HG03520 (cell line): ENCODE data around the gene VWA5B1.

Source experiments
- ATAC-seq: cut with Tn5 transposase; IDR thresholded peaks from one replicate; pipeline ENCODE4 v1.9.1; 2021; ENCODE audit warnings: mild to moderate bottlenecking, moderate library complexity; ENCODE audit not compliant: unreplicated experiment

VWA5B1 gene

DNA sequence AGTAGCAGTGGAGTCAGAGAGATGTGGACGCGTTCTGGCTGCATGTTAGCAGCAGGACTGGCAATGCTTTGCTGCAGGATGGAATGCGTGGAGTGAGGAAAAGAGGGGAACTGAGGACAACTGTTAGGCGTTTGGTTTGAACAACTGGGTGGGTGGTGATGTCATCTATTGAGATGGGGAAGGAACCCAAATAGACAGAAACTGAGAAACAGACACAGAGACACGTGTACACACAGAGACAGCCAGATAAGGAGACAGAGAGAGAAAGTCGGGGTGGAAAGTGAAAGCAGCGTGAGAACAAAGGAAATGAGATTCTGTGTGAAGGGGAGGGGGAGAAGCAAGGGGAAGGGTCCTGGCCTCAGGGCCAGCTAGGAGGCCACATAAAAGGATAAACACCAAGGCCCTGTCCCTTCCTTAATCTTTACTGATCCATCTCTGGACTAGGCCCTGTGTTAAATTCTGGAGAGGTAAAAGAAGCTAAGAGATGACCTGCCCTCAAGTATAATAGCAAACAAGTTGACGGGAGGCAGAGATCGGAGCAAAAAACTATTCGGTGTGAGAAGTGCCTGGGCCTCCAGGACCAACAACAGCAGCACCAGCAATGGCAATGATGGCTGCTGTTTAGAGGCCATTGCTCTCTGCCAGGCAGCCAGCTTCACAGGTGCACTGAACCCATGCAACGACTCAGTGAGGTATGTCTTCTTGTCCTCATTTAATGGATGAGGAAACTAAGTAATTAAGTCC lies 31.6 kb downstream of the VWA5B1 start:
- no peak for ATAC-seq

DNA sequence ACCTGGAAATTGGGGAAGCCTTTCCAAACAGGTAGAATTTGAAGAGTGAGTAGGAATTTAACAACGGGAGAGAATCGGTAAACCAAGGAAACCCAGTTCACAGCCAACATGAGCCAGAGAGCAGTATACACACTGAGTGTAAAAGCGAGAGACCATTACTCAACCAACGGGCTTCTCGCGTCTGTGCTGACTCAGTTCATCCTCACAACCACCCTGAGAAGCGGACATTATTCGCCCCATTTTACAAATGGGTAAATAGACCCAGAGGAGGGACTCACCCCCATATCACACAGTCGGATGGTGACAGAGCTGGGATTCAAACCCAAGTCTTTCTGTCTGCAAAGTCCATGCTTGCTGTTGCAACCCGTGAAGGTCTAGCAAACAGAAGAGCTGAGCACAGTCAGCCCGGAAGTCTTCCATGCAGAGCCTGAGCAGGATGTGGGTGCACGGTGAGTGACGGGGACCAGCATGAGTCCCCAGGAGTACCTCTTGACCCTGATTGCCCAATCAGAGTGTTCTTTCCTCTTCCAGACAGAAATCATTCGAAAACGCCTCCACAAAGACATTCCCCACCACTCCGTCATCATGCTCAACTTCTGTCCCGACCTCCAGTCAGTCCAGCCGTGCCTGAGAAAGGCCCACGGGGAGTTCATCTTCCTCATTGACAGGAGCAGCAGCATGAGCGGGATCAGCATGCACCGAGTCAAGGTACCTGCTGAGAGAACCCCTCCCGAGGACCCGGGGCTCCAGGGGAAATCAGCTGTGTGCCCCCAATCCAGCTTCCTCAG lies 32.3 kb downstream of the VWA5B1 start:
- no peak for ATAC-seq

DNA sequence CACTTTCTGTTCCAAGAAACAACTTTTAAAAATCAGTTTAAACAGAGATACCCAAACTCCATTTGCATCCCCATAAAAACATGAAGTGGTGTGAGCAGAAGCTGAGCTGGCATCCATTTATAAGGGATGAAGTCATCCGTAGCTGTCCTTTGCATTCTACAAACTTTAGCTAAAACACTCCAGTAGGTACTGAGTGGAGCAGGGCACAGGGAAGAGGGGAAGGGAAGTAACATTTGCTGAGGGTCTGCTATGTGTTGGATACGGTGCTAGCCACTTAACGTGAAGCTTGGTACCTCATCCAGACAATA lies 32.9 kb downstream of the VWA5B1 start:
- ATAC-seq, result no peak

DNA sequence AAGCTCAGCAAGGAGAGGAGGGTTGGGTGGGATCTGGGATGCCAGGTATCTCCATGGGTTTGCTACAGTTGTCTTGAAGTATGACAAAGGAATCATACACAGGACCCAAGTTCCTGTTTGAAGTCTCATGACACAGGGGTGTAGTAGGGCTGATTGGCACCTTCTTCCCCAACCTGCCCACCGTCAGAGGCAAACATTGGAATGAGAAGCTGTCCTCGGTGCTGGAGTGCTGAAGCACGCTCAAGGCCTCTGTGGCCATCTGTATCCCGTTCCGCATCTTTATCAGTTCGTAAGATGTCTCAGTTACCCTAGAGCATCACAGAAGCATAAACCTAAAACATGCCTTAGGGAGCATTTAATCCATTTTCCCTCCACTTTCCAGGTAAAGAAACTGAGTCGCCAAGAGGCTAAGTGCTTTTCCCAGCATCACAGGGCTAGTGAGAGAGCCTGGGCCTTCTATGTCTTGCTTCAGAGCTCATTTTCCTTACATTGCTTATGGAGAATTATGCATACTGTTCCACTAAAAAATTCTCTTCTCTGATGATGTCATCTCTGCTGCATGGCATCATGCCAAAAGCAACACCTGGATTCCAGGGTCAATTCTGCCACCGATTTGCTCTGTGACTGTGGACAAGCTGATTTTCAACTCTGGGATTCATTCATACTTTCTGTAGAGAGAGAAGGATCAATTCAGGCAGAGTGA lies 34.2 kb downstream of the VWA5B1 start:
- ATAC-seq, result no peak

DNA sequence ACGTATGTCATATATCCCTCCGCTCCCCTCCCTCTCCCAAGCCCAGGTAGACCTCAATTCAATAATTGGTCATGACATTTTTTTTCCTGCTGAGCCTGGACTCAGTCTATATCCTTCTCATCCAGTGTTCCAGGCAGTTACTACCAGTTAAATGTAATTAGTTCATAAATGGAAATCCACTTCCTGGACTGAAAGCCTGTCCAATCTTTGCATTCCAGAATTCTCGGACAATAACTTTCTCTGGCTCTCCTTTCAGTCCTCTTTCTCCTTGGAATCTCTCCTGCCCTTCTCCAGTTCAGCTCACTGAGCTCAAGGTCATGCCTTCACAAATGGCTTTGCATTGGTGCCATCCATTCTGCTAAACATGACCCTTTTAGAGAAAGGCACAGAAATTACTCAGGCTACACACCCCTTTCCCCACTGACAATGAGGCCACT lies 34.8 kb downstream of the VWA5B1 start:
- ATAC-seq, result no peak

DNA sequence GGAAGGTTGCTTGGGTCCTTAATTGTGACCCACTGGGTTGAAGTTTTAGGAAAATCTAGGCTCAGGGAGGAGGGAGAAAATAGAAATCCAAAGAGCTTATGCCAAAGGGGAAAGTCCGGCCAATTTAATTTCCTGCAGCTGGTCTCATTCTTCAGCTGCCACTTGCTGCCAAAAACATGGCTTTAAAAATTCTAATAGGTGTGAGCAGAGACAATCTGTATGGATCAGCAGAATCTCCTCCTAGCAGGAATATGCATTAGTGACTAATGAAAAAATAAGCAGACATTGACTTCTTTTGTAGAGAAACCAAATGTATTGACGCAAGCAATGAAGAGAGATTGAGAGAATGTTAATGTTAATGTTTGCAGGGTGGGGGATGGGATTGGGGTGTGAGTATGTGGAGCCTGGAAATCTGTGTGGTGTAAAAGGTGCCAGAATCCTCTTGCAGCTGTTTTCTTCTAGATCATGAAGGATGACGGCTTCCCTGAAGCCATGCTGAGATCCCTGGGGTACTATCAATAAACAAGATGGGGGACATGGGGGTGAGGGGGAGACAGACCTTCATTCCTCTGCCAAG lies 35.3 kb downstream of the VWA5B1 start:
- no peak for ATAC-seq

DNA sequence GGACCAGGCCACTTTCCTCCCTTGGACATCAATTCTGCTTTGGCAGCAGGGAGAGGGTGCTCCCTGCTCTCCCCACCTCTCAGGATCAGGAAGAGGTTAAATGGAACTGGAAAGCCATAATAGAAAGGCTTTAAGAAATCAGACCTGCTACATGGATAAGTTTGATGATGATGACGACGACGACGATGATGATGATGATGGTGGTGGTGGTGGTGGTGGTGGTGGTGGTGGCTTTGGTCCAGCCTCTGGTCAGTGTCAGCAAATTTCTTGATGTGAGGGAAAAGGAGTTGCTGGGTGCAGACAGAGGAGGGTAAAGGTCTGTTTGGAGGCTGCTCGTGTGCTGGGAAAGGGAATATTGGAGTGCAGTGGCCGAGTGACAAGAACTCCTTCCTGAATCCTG lies 36.8 kb downstream of the VWA5B1 start:
- no peak for ATAC-seq

DNA sequence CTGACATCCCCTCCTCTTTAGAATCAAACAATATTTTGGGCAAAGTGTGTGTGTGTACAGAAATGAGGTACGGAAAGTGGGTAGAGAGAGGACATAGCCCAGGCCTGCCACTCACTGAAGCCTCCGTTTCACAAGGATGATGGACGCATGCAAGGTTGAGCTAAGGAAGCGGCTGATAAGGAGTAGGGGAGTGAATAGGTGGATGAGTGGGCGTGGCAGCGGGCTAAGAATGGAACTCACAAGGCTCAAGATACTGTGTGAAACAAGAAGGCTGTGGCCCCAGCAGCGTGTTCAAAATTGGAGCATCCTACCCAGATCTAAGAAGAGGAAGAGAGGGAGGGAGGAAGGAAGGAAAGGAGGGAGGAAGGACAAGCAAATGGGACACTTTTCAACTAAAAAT lies 37.5 kb downstream of the VWA5B1 start:
- ATAC-seq, result no peak

DNA sequence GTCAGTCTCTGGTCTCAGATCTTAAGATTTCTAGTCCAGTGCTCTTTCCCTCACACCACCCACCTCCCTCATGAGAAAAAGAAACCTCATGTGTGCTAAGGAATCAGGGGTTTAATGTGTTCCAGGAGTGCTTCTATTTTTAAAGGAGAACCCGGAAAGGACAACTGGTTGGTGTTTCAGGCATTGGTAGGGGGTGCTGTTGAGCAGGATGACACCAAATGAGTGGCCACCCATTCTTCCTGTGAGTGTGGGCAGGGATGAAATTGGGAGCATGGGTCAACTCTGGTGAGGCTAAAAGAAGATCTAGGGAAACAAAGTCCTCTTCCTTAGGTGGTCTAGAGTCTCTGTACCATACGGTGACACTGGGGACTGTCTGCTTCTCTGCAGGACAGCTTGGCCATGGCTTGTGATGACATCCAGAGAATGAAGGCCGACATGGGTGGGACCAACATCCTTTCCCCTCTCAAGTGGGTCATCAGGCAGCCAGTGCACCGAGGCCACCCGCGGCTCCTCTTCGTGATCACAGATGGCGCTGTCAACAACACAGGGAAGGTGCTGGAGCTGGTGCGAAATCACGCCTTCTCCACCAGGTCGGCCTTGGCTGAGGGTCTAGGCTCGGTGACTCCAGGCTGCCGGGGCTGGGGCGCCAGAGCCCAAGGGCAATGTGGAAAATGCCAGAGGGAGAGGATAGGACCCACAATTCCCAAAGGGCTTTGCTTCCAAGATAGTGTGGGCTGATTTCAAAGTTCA lies 39.3 kb downstream of the VWA5B1 start:
- ATAC-seq, result no peak

DNA sequence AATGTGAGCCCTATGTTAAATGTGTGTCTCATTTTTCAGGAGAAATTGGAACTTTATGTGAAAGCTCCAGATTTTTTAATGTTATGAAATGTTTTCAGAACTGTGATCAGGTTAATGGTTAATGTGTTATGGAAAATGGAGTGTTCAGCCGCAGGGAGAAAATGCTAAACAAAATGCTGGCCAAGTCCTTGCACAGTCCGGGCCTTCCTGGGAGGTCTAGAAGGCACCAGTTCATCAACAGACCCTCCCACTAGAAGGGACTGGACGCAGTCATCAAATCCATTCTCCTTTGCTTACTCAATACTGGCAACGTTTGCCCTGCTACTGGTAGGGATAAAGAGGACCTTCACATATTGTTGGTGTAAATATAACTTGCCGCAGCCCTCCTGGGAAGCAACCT lies 43.4 kb downstream of the VWA5B1 start:
- ATAC-seq, result no peak

DNA sequence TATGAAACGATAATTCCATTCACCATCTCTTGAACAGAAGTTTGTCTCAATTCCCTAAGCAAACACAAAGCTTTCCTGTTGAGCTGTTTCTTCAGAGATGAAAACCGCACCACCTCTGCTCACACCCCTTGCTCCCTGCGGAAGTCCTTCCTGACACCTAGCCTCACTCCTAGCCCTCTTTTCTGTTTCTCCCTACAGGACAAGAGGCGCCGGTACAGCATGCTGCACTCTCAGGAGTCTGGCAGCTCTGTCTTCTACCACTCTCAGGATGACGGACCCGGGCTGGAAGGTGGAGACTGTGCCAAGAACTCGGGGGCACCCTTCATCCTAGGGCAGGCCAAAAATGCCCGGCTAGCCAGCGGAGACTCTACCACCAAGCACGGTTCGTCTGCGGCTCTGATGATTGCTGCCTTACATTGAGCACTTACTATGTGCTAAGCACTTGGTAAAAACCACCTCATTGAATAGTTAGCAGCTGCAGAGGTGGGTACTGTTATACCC lies 45.5 kb downstream of the VWA5B1 start:
- ATAC-seq, result no peak

DNA sequence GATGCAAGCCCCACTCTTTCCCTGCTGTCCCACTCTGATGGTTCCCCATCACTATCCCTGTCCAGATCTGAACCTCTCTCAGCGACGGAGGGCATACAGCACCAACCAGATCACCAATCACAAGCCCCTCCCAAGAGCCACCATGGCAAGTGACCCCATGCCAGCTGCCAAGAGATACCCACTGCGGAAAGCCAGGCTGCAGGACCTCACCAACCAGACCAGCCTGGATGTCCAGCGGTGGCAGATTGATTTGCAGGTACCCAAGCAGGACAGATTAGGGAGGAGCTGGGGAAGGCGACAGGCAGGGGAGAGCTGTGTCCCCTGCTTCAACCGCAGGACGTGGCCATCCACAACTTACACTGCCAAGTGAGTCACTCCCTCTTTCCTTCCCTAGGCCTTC lies 46.9 kb downstream of the VWA5B1 start:
- ATAC-seq, result no peak

DNA sequence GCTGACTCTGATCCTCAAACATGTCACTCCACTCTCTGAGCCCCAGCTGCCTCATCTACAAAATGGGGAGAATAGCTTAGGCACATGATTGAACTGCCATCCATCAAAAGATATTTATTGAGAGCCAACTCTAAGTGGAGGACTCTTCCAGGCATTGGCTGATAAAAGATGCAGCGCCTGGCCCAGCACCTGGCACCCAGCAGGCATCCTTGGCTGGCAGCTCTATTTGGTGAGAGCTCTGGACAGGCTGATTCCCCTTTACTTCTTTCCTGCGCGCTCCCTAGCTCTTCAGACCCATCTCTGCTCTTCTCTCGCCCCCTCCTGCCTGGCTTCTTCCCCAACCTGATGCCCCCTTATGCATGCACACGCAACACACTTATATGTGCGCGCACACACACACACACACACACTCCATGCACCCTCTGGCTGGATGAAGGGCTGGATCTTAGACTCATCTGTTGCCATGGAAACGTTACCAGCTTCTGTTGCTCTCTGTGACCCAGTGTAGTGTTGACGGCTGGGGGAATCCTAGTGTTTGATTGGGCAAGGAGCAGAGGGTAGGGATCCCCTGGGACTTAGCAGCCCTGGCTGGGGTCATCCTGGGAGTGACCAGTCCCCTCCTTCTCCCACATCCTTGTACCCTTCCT lies 49.3 kb downstream of the VWA5B1 start:
- ATAC-seq, result no peak

DNA sequence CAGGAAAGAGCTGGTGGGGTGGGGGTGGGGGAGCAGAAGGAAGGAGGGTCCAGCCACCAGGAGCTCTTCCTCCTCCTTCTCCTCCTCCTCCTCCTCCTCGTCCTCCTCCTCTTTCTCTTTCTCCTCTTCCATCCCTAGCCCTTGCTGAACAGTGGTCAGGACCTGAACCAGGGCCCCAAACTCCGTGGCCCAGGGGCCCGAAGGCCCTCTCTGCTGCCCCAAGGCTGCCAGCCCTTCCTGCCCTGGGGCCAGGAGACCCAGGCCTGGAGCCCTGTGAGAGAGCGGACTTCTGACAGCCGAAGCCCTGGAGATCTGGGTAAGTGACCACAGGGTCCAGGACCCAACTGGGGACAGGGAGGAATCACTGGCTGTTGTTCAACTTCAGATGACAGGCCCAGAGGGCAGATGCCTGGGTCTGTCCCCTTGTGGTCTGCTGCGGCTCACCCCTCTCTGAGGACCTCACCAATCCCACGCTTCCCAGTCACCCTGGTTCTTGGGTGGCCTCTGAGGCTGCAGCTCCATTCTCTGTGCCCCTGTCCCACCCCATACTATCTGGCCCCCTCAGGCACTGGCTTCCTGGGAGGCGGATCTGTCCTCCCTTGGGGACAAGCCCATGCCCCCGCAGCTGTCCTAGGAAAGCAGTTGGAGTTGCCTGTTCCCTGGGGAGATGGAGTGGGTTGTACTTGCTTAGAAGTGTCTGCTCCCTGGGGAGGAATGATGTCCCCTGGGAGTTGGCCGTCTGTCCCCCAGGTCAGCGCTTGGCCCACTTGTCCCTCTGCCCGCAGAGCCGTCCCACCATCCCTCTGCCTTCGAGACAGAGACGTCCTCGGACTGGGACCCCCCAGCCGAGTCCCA lies 51.8 kb downstream of the VWA5B1 start:
- ATAC-seq, result no peak

DNA sequence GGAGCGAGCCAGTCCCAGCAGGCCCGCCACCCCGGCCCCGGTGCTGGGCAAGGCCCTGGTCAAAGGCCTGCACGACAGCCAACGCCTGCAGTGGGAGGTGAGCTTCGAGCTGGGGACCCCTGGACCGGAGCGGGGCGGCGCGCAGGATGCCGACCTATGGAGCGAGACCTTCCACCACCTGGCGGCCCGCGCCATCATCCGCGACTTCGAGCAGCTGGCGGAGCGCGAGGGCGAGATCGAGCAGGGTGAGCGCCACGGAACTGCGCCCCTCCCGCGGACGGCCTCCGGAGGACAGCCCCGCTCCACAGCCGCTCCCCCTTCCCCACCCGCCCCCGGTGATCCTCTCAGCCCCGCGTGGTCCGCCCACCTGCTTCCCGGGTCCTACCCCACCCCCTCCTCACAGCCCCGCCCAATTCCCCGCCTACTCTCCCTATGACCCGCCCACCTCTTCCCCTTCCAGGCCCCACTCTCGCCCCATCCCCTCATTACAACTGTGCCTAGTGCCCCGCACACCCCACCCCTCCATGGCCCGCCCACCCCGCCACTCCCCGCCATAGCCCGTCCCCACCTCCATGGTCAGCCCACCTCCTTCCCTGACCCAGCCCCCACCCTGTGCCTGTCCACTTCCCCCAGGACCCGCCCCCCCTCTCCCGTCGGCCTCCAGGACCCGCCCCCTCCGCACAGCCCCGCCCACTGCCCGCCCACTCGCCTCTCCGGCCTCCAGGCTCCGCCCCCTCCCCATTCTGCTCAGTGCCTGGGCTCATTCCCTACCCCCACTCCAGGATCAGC lies 52.7 kb downstream of the VWA5B1 start:
- ATAC-seq, result no peak

DNA sequence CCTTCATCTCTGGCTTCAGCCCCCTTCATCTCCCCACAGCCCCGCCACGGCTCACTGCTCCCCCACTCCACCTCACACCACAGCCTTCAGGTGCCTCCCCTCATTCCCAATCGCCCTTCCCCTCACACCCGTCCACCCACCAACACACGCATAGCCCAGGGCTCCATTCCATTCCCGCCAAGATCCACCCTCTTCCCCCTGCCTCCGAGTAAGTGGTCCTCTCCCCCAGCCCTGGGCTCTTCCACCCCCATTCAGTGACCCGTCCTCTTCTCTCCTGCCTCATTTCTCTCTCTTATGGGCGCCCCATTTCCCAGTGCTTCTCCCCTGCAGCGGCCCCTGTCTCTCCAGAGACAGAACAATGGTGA lies 53.2 kb downstream of the VWA5B1 start:
- ATAC-seq, result no peak

DNA sequence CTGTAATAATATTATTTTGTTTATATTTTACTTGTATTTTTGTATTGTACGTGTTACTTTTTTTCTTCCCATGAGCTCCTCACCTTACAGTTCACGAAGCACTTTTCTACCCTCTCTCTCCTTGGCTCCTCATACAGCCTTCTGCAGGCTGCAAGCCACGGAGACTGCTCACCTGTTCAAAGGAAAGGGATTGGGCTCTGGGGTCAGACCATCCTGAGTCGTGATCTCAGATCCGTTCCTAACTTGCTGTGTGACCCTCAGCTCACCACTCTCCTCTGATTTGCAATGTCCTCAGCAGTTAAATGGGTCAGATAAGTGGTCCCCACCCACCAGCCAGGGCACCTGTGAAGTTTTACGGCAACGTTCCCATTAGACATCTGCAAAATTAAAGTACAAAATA lies 54.1 kb downstream of the VWA5B1 start:
- ATAC-seq, result no peak

DNA sequence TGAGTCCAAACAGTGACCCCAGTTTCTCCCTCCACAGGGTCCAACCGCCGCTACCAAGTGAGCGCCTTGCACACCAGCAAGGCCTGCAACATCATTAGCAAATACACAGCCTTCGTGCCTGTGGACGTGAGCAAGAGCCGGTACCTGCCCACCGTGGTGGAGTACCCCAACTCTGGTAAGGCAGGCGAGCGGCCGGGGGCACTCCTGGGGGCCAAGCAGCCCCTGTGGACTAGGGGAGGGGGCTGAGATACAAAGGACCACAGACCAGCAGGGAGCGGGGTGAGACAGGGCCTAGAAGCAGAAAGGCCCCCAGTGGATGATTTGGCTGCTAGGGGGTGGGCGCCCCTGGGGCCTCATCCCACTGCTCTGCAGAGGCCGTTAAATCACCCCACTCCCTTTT lies 54.7 kb downstream of the VWA5B1 start:
- ATAC-seq, result no peak

DNA sequence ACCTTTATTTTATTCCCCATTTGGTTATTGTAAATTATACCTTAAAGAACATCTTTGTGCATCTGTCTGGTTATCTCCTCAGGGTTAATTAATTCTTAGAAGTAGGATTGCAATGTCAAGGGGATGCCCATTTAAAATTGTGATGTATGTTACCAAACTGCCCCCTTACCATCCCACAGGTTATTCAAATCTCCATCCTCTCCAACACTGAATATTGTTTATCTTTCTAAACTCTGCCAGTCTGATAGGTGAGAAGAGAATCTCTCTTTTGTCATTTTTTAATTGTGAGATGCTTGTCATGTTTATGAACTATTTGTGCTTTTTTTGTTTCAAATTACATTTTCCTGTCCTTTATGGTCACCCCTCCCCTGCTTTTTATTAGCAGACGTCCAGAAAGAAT lies 55.8 kb downstream of the VWA5B1 start:
- ATAC-seq, result no peak
